CD4-positive, alpha-beta T cell treated with Interleukin-4 for 4 hours (primary cell): ENCODE results near the gene PELI3.

Experiments used
- DNase-seq: peaks from one replicate; pipeline ENCODE4 v3.0.0-alpha.2; 2020

Gene PELI3

DNA sequence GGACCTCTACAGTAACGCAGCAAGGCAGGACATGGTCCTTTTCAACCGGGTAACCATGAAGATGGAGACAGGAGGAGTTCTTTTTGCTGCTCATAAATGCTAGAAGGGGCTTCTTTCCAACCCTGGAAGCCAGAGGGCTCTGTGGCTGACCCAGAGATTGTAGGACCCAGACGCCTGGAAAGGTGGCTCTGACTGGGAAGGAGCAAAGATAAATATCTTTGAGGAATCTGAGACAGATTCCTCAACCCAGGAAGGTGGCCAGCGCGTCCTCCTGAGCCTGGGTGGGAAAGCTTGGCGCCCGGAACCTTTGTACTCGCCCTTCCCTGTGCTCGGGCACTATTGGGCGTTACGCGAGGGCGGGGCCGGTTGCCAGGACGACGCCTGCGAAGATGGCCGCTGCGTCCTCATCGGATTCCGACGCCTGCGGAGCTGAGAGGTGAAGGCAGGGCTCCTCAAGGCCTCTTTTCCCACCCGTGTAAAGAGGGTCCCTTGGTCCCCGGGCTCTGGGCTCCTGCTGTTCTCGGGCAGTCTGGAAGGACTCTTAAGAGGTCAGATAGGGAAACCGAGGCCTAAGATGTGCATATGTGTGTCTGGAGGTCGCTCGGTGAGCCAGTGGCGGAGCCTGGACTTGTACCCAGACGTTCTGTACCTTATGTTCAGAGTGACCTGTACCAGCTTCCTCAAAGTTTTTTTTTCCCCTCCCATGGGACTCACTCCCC is 43.7 kb downstream of the PELI3 start, which contains the start of gene BBS1:
TSS of gene BBS1 (plus strand) at position 365 of the 719 bp plus-strand sequence. CDS start at position 390, 25 bp downstream.
- peak; percentile 71 for DNase-seq

DNA sequence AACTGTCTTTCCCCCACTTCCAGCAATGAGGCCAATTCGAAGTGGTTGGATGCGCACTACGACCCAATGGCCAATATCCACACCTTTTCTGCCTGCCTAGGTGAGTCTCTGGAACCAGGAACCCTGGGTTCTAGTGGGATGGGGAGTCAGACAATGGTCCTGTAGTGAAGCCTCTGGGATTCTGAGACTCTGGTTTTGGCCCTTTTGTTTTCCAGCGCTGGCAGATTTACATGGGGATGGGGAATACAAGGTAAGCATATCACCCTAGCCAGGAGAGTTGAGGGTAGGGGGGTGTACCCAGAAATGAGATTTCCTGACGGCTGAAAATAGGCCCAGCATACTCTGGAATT is 44.3 kb downstream of the PELI3 start:
- DNase-seq, result no peak

DNA sequence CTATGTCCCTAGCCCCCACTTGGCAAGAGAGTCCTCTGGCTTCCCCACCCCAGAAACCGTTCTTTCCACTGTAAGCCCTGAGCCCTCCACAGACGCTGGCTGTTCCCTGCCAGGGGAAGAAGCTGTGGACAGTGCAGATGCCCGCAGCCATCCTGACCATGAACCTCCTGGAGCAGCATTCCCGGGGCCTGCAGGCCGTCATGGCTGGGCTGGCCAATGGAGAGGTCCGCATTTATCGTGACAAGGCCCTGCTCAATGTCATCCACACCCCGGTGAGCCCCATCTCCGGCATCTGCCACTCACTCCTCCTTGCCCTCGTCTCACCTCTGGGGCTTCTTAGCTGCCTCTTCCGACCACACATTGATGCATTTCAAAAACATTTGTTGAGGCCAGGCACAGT is 56.9 kb downstream of the PELI3 start:
- no peak for DNase-seq

DNA sequence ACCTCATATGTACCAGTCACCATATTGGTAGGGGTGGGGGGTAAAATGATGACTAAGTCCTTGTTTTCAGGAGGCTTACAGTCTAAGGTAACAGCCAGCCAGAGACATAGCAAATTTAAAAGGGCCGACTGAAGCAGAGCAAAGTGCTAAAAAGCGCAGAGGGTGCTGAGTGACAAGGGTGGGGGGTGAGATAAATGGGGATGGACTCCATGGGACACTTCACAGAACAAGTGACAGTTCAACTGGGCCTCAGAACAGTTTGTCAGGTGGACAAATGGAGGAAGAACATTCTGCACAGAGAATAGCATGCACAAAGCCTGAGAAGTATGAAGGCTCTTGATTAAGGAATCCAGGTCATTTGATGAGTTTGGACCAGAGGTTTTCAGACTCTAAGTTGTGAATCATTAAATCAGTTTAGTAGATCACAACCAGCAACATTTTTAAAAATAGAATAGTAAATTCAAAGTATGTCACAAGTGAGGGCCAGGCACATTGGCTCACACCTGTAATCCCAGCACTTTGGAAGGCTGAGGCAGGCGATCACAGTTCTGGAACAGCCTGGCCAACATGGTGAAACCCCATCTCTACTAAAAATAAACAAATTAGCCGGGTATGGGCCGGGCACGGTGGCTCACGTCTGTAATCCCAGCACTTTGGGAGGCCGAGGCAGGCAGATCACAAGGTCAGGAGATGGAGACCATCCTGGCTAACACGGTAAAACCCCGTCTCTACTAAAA is 57.8 kb downstream of the PELI3 start:
- DNase-seq, result no peak
